BE2C (cell line): Measurements from ENCODE around the gene FBN3.

ENCODE experiments used
- DNase-seq: peaks from one replicate; pipeline ENCODE4 v3.0.0-alpha.2; 2020
- H3K27me3 ChIP-seq: fragments of 250-450 bp; sonication (Bioruptor Pico); 2 replicates; pipeline ENCODE4 v1.5.1; 2020; ENCODE audit warnings: mild to moderate bottlenecking
- H3K36me3 ChIP-seq: fragments of 250-450 bp; sonication (Bioruptor Pico); 2 replicates; pipeline ENCODE4 v1.5.1; 2020; ENCODE audit warnings: mild to moderate bottlenecking
- H3K4me1 ChIP-seq: fragments of 250-450 bp; sonication (Bioruptor Pico); 2 replicates; pipeline ENCODE4 v1.5.1; 2020
- H3K4me3 ChIP-seq: 2 replicates; pipeline ENCODE4 v1.5.1; 2011; ENCODE audit warnings: low read depth, low read length
- H3K9me3 ChIP-seq: fragments of 250-450 bp; sonication (Bioruptor Pico); 2 replicates; pipeline ENCODE4 v1.5.1; 2020
- CTCF ChIP-seq: IDR thresholded peaks from 2 replicates; pipeline ENCODE4 v1.5.1; 2012; ENCODE audit warnings: mild to moderate bottlenecking, low read depth, low read length

Gene FBN3

GRCh38 chr19:8044018-8044417 lies 105.4 kb downstream of the FBN3 start:
- H3K9me3 ChIP-seq = no peaks in the 10 kb centered on the region
- H3K36me3 ChIP-seq = no peaks in the 10 kb centered on the region
- TF ChIP-seq CTCF = no peak
- no peak overlapping the region for H3K4me3 ChIP-seq
- H3K4me1 ChIP-seq = no peaks in the 10 kb centered on the region
- no peaks in the 10 kb centered on the region for H3K27me3 ChIP-seq
- DNase-seq = no peak

- H3K4me1 ChIP-seq = no peaks in the 10 kb centered on the region
- H3K36me3 ChIP-seq = no peaks in the 10 kb centered on the region
- no peak overlapping the region for H3K4me3 ChIP-seq
- no peaks in the 10 kb centered on the region; the same call in 1 of the 2 replicates for H3K9me3 ChIP-seq
- DNase-seq = no peak
- H3K27me3 ChIP-seq = no peaks in the 10 kb centered on the region
- TF ChIP-seq CTCF = no peak
Measured at GRCh38 chr19:8042900-8043299, 106.5 kb downstream of the FBN3 start.

GRCh38 chr19:8041531-8041931 lies 107.9 kb downstream of the FBN3 start:
- Histone ChIP-seq H3K36me3 (no peaks in the 10 kb centered on the region), H3K4me3 (no peak overlapping the region), H3K4me1 (no peaks in the 10 kb centered on the region), H3K9me3 (no peaks in the 10 kb centered on the region; the same call in 1 of the 2 replicates), H3K27me3 (no peaks in the 10 kb centered on the region)
- DNase-seq = no peak
- no peak for TF ChIP-seq CTCF

GRCh38 chr19:8039231-8039630 lies 110.2 kb downstream of the FBN3 start:
- no peaks in the 10 kb centered on the region; the same call in 1 of the 2 replicates for H3K9me3 ChIP-seq
- no peak for TF ChIP-seq CTCF
- H3K36me3 ChIP-seq = no peaks in the 10 kb centered on the region
- H3K27me3 ChIP-seq = peaks cover 2% of the 10 kb centered on the region; the same call in 1 of the 2 replicates
- no peak for DNase-seq
- no peak overlapping the region for H3K4me3 ChIP-seq
- H3K4me1 ChIP-seq = no peaks in the 10 kb centered on the region

GRCh38 chr19:8038815-8039214 lies 110.6 kb downstream of the FBN3 start:
- Histone ChIP-seq H3K9me3 (no peaks in the 10 kb centered on the region; the same call in 1 of the 2 replicates), H3K27me3 (peaks cover 2% of the 10 kb centered on the region; the same call in 1 of the 2 replicates), H3K36me3 (no peaks in the 10 kb centered on the region), H3K4me3 (no peak overlapping the region), H3K4me1 (no peaks in the 10 kb centered on the region)
- no peak for TF ChIP-seq CTCF
- DNase-seq = no peak

GRCh38 chr19:8036434-8037099 lies 112.8 kb downstream of the FBN3 start:
- H3K36me3 ChIP-seq = no peaks in the 10 kb centered on the region
- no peak for TF ChIP-seq CTCF
- H3K4me3 ChIP-seq = no peak overlapping the region
- no peaks in the 10 kb centered on the region; the same call in 1 of the 2 replicates for H3K9me3 ChIP-seq
- H3K4me1 ChIP-seq = no peaks in the 10 kb centered on the region
- peaks cover 5% of the 10 kb centered on the region; the same call in 1 of the 2 replicates for H3K27me3 ChIP-seq
- DNase-seq = no peak
